ENCODE measurements around the gene S100A1. TPM values are rescaled to one million over a fixed set of nuclear protein-coding genes. Genes with fewer than 3 reads are reported as not detected.

S100A1 gene
- total RNA-seq, 1 experiment from 2014 or later: 1.3 TPM

DNA sequence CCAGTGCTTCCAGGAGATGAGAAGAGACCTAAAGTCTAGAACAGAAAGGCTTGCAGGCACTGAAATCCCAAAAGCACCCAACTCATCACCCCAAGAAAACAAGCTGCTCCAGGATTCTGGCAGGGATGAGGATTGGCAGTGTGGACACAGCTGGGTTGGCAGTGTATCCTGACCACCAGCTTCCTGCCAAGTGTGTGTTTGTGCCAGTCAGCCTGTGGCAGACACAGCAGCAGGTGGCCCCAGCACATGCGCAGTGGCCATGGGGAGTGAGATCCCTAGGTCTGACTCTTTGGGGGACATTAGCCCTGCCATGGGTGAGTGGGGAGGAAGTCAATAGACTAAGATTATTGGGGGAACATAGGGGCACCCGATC, 21.6 kb downstream of the S100A1 start:
- POLR2A ChIA-PET: interaction anchor here (3.4 kb wide), 1 partner anchor 16 kb away, joined by 14 read pairs; the partner anchor contains the start of gene CHTOP

More for the DNA sequence above, 21.6 kb downstream of the S100A1 start:
- peaks cover 2% of the 10 kb centered on the region; the same call in 1 of the 2 replicates for H3K27me3 Mint-ChIP-seq (ENCODE audit: low read depth)
- no peak for ATAC-seq
- DNase-seq (ENCODE audit: low spot score): no peak
- H3K36me3 Mint-ChIP-seq: peaks cover 11% of the 10 kb centered on the region
- CTCF ChIA-PET: interaction anchor here (1.2 to 1.7 kb wide), 4 partner anchors 22 to 139 kb away, joined by 3 to 6 read pairs (median 5); partner anchors contain the start of gene S100A13
- no peaks in the 10 kb centered on the region for H3K9me3 Mint-ChIP-seq
- TF ChIP-seq GABPB1 (CRISPR knock-in tag; IDR thresholded peaks at IDR 0.05) (no peak), NR1H2 (CRISPR knock-in tag; IDR thresholded peaks at IDR 0.05) (no peak)
- TF ChIP-seq, protein P1, sequence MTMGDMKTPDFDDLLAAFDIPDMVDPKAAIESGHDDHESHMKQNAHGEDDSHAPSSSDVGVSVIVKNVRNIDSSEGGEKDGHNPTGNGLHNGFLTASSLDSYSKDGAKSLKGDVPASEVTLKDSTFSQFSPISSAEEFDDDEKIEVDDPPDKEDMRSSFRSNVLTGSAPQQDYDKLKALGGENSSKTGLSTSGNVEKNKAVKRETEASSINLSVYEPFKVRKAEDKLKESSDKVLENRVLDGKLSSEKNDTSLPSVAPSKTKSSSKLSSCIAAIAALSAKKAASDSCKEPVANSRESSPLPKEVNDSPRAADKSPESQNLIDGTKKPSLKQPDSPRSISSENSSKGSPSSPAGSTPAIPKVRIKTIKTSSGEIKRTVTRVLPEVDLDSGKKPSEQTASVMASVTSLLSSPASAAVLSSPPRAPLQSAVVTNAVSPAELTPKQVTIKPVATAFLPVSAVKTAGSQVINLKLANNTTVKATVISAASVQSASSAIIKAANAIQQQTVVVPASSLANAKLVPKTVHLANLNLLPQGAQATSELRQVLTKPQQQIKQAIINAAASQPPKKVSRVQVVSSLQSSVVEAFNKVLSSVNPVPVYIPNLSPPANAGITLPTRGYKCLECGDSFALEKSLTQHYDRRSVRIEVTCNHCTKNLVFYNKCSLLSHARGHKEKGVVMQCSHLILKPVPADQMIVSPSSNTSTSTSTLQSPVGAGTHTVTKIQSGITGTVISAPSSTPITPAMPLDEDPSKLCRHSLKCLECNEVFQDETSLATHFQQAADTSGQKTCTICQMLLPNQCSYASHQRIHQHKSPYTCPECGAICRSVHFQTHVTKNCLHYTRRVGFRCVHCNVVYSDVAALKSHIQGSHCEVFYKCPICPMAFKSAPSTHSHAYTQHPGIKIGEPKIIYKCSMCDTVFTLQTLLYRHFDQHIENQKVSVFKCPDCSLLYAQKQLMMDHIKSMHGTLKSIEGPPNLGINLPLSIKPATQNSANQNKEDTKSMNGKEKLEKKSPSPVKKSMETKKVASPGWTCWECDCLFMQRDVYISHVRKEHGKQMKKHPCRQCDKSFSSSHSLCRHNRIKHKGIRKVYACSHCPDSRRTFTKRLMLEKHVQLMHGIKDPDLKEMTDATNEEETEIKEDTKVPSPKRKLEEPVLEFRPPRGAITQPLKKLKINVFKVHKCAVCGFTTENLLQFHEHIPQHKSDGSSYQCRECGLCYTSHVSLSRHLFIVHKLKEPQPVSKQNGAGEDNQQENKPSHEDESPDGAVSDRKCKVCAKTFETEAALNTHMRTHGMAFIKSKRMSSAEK (CRISPR knock-in tag; IDR thresholded peaks at IDR 0.05; ENCODE audit: borderline replicate concordance): no peak
- TF ChIP-seq, protein P2, sequence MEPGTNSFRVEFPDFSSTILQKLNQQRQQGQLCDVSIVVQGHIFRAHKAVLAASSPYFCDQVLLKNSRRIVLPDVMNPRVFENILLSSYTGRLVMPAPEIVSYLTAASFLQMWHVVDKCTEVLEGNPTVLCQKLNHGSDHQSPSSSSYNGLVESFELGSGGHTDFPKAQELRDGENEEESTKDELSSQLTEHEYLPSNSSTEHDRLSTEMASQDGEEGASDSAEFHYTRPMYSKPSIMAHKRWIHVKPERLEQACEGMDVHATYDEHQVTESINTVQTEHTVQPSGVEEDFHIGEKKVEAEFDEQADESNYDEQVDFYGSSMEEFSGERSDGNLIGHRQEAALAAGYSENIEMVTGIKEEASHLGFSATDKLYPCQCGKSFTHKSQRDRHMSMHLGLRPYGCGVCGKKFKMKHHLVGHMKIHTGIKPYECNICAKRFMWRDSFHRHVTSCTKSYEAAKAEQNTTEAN (CRISPR knock-in tag; IDR thresholded peaks at IDR 0.05): no peak
- TF ChIP-seq, protein P3, sequence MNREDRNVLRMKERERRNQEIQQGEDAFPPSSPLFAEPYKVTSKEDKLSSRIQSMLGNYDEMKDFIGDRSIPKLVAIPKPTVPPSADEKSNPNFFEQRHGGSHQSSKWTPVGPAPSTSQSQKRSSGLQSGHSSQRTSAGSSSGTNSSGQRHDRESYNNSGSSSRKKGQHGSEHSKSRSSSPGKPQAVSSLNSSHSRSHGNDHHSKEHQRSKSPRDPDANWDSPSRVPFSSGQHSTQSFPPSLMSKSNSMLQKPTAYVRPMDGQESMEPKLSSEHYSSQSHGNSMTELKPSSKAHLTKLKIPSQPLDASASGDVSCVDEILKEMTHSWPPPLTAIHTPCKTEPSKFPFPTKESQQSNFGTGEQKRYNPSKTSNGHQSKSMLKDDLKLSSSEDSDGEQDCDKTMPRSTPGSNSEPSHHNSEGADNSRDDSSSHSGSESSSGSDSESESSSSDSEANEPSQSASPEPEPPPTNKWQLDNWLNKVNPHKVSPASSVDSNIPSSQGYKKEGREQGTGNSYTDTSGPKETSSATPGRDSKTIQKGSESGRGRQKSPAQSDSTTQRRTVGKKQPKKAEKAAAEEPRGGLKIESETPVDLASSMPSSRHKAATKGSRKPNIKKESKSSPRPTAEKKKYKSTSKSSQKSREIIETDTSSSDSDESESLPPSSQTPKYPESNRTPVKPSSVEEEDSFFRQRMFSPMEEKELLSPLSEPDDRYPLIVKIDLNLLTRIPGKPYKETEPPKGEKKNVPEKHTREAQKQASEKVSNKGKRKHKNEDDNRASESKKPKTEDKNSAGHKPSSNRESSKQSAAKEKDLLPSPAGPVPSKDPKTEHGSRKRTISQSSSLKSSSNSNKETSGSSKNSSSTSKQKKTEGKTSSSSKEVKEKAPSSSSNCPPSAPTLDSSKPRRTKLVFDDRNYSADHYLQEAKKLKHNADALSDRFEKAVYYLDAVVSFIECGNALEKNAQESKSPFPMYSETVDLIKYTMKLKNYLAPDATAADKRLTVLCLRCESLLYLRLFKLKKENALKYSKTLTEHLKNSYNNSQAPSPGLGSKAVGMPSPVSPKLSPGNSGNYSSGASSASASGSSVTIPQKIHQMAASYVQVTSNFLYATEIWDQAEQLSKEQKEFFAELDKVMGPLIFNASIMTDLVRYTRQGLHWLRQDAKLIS (CRISPR knock-in tag; IDR thresholded peaks at IDR 0.05; ENCODE audit: borderline replicate concordance): no peak
- TF ChIP-seq, protein P4, sequence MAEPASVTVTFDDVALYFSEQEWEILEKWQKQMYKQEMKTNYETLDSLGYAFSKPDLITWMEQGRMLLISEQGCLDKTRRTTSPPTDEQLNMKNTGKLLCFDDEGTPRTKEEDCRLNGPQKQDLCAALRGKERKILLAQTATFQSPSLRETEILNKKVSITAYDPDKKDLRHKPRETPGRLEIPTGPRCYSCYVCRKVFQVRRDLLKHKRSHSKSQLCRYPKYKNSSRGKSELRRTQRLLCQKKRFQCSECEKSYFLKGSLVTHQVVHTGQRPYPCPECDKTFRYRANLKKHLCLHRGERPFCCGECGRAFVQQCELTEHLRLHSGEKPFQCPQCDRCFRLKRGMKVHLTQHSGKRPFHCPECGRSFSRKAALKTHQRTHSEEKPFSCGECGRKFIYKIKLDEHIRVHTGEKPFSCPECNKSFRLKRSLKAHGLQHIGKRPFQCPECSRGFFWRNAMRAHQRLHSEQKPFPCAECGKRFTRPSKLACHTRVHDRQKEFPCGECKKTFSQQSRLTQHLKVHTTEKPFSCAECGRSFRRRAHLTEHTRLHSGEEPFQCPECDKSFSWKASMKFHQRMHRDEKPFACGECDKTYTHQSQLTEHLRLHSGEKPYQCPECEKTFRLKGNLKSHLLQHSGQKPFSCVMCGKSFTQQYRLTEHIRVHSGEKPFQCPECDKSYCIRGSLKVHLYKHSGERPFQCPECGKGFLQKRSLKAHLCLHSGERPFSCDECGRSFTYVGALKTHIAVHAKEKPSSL (CRISPR knock-in tag; conservative IDR thresholded peaks at IDR 0.05): no peak
- TF ChIP-seq, protein P5, sequence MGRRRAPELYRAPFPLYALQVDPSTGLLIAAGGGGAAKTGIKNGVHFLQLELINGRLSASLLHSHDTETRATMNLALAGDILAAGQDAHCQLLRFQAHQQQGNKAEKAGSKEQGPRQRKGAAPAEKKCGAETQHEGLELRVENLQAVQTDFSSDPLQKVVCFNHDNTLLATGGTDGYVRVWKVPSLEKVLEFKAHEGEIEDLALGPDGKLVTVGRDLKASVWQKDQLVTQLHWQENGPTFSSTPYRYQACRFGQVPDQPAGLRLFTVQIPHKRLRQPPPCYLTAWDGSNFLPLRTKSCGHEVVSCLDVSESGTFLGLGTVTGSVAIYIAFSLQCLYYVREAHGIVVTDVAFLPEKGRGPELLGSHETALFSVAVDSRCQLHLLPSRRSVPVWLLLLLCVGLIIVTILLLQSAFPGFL (CRISPR knock-in tag; IDR thresholded peaks at IDR 0.05; ENCODE audit: borderline replicate concordance): no peak
- H3K4me1 Mint-ChIP-seq: peaks cover 8% of the 10 kb centered on the region
- no peak overlapping the region for H3K27ac Mint-ChIP-seq
- H3K4me3 Mint-ChIP-seq: no peak overlapping the region
